Measurements from ENCODE around the gene ZNF710.

DNA sequence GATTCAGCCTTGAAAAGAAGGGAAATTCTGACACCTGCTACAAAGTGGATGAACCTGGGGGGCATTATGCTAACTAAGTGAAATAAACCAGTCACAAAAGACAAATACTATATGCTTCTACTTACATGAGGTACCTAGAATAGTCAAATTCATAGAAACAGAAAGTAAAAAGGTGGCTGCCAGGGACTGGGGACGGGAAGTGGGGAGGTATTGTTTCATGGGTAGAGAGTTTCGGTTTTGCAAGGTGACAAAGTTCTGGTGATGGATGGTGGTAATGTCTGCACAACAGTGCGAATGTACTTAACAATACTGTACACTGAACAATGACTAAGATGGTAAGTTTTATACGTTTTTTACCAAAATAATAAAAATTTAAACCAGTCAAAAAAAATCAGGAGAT, 96.4 kb downstream of the ZNF710 start:
- TF ChIP-seq YY1 (IDR thresholded peaks at IDR 0.05; ENCODE audit: extremely low read depth, insufficient replicate concordance, low read depth, low read length) (no peak), CTCF (IDR thresholded peaks at IDR 0.05 in 2 of 3, conservative IDR thresholded peaks at IDR 0.05 in 1 of 3; ENCODE audit: borderline replicate concordance in 1 of 3, insufficient read depth in 1 of 3, low read depth in 2 of 3, low read length in 2 of 3) (no peak), POLR2A (IDR thresholded peaks at IDR 0.05; ENCODE audit: borderline replicate concordance, extremely low read depth, insufficient read depth, insufficient read length) (no peak), JUND (IDR thresholded peaks at IDR 0.05) (no peak), CEBPB (IDR thresholded peaks at IDR 0.05; ENCODE audit: low read depth) (no peak), SIN3A (IDR thresholded peaks at IDR 0.05; ENCODE audit: low read depth) (no peak), POLR2AphosphoS5 (IDR thresholded peaks at IDR 0.05; ENCODE audit: low read depth, low read length) (no peak), ZNF274 (IDR thresholded peaks at IDR 0.05; ENCODE audit: low read depth, low read length) (no peak), REST (IDR thresholded peaks at IDR 0.05; ENCODE audit: low read depth) (no peak), MAX (IDR thresholded peaks at IDR 0.05) (no peak), EZH2 (IDR thresholded peaks at IDR 0.05) (no peak)
